HG03039 (cell line): ENCODE measurements around the gene BAHCC1.

Experiments
- ATAC-seq: cut with Tn5 transposase; IDR thresholded peaks from one replicate; pipeline ENCODE4 v1.9.1; 2021; ENCODE audit warnings: mild to moderate bottlenecking, moderate library complexity; ENCODE audit not compliant: unreplicated experiment

The BAHCC1 gene

GRCh38 chr17:81489998-81490992 is 95.0 kb downstream of the BAHCC1 start:
- ATAC-seq: no peak

DNA sequence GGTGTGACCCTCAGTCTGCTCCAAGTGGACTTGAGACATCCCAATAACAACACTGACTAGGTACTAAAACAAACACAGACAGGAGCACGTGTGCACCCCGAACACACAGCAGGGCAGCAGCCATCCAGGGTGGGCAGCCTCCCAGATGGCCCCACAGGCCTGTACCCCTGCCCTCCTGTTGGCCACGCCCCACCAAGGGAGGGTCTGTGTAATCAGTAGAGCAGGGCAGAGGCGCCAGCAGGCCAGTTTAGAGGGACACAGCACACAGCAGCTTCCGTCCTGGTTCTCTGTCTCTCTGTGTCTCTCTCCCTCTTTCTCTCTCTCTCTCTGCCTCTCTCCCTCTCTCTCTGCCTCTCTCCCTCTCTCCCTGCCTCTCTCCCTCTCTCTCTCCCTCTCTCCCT is 95.9 kb downstream of the BAHCC1 start:
- ATAC-seq: no peak

GRCh38 chr17:81491761-81492160 is 96.5 kb downstream of the BAHCC1 start:
- ATAC-seq: no peak

- ATAC-seq: no peak
Measured at GRCh38 chr17:81492202-81492601, 96.9 kb downstream of the BAHCC1 start.

DNA sequence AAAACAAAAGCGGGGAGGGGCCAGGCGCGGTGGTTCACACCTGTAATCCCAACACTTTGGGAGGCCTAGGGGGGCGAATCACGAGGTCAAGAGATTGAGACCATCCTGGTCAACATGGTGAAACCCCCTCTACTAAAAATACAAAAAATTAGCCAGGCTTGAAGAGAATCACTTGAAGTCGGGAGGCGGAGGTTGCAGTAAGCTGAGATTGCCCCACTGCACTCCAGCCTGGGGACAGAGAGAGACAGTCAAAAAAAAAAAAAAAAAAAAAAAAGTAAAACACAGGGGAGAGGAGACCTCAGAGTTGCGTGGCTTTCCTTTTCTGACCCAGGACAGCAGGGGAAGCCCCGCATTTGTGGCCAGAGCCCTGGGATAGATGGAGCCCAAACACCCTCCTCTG is 97.4 kb downstream of the BAHCC1 start:
- no peak for ATAC-seq

DNA sequence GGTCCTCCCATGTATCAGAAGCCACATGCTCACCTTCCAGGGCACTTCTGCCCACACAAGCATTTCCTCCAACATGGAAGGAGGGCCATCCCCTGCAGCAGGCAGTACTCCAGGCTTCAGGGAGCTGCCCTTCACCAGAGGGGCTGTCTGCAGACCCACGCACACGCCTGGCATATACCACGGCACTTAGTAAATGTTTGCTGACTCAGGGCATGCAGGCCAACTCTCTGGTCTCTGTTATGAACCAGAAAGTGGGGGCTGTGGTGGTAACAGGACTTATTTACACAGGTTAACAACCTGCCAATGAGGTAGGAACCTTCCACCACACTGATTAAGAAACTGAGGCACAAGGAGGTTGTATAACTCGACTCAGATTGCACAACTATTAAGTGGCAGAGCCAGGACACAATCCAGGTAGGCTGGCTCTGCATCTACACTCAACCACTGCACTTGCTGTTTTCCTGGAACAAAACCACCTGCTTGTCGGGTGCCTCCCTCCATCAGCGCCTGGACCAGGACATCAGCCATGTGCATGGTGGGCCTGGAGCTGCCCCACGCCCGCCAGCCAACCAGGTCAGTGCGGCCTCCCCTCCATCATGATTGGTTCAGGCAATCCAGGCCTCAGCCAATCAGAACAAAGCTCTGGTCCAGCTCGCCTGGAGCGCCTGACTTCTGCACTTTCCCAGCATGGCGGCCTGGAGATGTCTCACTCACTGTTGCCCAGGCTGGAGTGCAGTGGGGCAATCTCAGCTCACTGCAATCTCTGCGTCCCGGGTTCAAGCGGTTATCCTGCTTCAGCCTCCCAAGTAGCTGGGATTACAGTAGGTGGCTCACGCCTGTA is 98.2 kb downstream of the BAHCC1 start:
- ATAC-seq: no peak

DNA sequence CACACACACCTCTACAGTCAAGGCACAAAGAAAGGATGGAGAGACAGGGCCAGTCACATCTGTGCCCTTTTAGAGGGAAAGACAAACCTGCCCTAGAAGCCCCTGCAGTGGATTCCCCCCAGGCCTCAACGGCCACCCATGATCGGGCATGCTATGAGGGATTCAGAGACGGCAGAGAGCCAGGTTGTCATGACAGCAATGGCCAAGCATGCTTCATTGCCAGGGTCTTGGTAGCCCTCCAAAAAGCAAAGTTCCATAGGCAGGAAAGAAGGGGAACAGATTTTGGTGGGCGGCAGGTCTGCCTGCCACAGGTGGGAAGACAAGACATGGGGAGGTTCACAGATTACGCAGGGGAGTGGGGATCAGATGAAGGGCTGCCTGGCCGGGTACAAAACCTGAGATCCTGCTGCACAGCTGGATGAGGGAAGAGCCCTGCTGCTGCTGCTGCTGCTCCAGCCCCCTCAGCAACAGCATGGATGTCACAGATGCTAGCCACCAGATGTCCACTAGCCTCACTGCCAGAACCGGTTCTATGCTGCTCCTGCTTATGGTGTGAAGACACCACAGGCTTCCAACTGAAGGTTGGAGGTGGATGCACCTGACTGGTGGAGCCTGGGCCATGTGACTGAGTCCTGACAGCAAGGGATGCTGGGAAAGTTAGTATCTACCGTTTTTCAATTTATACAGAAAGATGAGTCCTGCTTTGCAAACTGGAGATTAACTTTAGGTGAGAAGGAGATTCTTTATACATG is 99.5 kb downstream of the BAHCC1 start:
- ATAC-seq: no peak

- no peak for ATAC-seq
Measured at GRCh38 chr17:81498953-81499600, 103.8 kb downstream of the BAHCC1 start.

GRCh38 chr17:81499601-81499970 is 104.3 kb downstream of the BAHCC1 start:
- ATAC-seq: no peak

DNA sequence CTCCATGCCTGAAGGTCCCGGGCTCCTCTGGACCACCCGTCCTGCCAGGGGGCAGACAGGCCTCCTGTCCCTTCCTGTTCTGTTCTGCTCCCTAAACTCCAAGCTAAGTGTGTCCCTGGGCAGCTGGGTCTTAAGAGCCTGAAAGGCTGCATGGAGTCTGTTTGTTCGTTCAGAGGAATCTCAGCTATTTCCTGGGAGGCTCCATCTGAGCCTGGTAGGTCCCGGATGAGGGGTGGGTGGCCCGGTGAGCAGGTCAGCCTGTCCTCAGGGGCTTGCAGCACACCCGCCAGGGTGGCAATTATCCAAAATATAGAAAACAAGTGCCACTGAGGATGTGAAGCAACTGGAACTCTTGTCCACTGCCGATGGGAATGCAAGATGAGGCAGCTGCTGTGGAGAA is 104.8 kb downstream of the BAHCC1 start:
- ATAC-seq: no peak

GRCh38 chr17:81502471-81503017 is 107.3 kb downstream of the BAHCC1 start:
- ATAC-seq: no peak

GRCh38 chr17:81503619-81504018 is 108.4 kb downstream of the BAHCC1 start:
- no peak for ATAC-seq

DNA sequence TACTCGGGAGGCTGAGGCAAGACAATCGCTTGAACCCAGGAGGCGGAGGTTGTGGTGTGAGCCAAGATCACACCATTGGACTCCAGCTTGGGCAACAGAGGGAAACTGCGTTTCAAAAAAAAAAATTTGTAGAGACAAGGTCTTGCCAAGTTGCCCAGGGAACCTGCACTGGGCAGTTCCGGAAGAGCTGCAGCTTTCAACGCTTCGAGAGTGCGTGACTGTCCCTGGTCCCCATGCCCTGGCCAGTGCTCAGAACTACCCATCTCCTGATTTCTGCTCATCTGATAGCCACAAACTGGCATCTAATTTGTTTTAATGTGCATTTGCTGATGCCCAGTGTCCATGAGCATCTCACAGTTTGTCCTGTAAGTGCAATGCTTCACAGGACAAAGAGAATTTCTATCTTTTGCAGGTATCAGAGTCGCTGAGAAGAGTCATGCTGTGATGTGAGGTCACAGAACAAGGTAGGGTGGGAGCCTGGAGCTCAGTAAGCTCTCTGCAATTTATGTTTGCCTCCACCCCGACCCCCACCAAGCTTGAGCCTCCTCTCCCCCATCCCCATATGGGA is 113.5 kb downstream of the BAHCC1 start:
- ATAC-seq: no peak

DNA sequence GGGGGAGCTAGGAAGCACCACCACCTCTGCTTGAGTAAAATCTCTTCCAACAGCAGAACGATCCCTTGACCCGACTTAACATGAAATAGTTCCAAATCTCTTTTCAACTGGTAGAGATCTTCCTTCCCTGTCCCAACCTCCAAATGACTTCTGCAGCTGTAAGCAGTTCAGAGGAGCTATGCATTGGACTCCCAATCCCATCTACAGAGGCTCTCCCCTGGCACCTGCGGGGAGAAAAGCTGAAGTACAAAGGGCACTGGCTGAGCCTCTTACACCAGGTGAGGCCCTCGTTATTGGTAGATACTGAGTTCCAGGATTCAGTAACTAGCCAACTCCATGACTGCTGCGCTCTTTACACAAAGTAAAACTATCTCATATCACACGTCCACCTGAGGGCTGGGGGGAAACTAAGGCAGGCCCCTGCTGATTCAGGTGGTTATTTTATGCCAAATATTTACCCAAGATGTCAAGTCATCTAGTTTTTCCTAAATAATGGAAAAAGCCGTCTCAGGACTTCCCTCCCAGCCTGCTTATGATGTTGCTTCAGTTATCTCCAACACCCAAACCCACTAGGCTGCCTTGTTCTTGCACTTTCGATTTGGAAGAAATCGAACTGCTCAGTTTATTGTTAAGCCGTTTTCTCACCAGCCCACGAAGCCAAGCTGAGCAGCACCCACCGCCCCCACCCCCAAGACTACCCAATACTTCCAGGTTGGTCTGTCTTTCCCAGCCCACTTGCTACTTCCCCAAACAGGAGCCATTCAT is 114.1 kb downstream of the BAHCC1 start:
- ATAC-seq: no peak

GRCh38 chr17:81509972-81510784 is 114.9 kb downstream of the BAHCC1 start:
- ATAC-seq: no peak

DNA sequence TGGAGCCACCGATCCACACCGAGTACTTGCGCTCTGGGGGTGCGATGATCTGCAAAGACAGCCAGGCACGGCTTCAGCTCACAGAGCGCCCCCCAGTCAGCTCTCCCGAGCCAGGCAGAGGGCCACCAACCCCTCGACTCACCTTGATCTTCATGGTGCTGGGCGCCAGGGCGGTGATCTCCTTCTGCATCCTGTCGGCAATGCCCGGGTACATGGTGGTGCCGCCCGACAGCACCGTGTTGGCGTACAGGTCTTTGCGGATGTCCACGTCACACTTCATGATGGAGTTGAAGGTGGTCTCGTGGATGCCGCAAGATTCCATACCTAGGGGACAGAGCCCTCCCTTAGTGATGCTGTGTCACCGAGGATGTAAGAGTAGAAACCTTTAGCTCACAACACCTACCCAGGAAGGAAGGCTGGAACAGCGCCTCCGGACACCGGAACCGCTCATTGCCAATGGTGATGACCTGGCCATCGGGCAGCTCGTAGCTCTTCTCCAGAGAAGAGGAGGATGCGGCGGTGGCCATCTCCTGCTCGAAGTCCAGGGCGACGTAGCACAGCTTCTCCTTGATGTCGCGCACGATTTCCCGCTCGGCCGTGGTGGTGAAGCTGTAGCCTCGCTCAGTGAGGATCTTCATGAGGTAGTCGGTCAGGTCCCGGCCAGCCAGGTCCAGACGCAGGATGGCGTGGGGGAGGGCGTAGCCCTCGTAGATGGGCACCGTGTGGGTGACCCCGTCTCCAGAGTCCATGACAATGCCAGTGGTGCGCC is 115.7 kb downstream of the BAHCC1 start:
- no peak for ATAC-seq

GRCh38 chr17:81511554-81511803 is 116.2 kb downstream of the BAHCC1 start:
- no peak for ATAC-seq
